ENCODE results near the gene UBE2G1.

UBE2G1 gene

GRCh38 chr17:4334332-4334731 lies 32.1 kb downstream of the UBE2G1 start:
- no peak for TF ChIP-seq CTCF (conservative IDR thresholded peaks at IDR 0.05; ENCODE audit: low read length)
- H3K4me3 ChIP-seq (ENCODE audit: low read length): no peak overlapping the region
- DNase-seq (ENCODE audit: low read depth): no peak

- no peak for TF ChIP-seq CTCF (conservative IDR thresholded peaks at IDR 0.05; ENCODE audit: low read length)
- no peak overlapping the region for H3K4me3 ChIP-seq (ENCODE audit: low read length)
- DNase-seq (ENCODE audit: low read depth): no peak
Observed at GRCh38 chr17:4333041-4333440, 33.4 kb downstream of the UBE2G1 start.

GRCh38 chr17:4332296-4332970 lies 34.0 kb downstream of the UBE2G1 start:
- DNase-seq (ENCODE audit: low read depth): no peak
- no peak for TF ChIP-seq CTCF (conservative IDR thresholded peaks at IDR 0.05; ENCODE audit: low read length)
- H3K4me3 ChIP-seq (ENCODE audit: low read length): no peak overlapping the region

GRCh38 chr17:4331614-4332013 lies 34.9 kb downstream of the UBE2G1 start:
- DNase-seq (ENCODE audit: low read depth): no peak
- no peak for TF ChIP-seq CTCF (conservative IDR thresholded peaks at IDR 0.05; ENCODE audit: low read length)

DNA sequence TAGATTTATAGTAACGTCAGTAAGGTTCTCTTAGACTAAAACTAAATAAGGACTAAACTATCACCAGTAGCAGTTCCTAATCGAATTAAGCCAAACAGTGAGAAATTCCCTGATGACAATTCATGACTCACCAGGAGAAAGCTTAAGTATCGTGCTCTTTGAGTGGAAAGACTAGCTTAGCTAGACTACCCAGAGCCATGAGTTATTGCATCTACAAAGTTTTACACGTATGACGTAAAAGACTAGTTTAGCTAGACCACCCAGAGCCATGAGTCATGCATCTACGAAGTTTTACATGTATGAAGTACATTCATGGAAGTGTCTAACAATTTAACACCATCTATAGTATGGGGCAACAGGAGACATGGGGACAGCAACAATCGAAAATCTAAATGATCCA lies 36.6 kb downstream of the UBE2G1 start:
- no peak overlapping the region for H3K4me3 ChIP-seq (ENCODE audit: low read length)
- no peak for TF ChIP-seq CTCF (conservative IDR thresholded peaks at IDR 0.05; ENCODE audit: low read length)
- peak; percentile 91 for DNase-seq (ENCODE audit: low read depth)

More at GRCh38 chr17:4331614-4332013, 34.9 kb downstream of the UBE2G1 start:
- H3K4me3 ChIP-seq (ENCODE audit: low read length): no peak overlapping the region

GRCh38 chr17:4327606-4328005 lies 38.9 kb downstream of the UBE2G1 start:
- DNase-seq (ENCODE audit: low read depth): peak; percentile 81
- no peak for TF ChIP-seq CTCF (conservative IDR thresholded peaks at IDR 0.05; ENCODE audit: low read length)
- H3K4me3 ChIP-seq (ENCODE audit: low read length): no peak overlapping the region

GRCh38 chr17:4326608-4327007 lies 39.9 kb downstream of the UBE2G1 start:
- no peak for TF ChIP-seq CTCF (conservative IDR thresholded peaks at IDR 0.05; ENCODE audit: low read length)
- DNase-seq (ENCODE audit: low read depth): no peak
- no peak overlapping the region for H3K4me3 ChIP-seq (ENCODE audit: low read length)

All from AG10803 (cell line).